Uterus (tissue), 4 donors: ENCODE measurements around the gene SLC35G6. TPM values are rescaled to one million over a fixed set of nuclear protein-coding genes. Genes with fewer than 3 reads are reported as not detected.

Experiments used
- DNase-seq, 2 donors: peaks; one replicate each; pipeline ENCODE4 v3.0.0-alpha.2; 2019 to 2020
- H3K27ac ChIP-seq, 2 donors: fragments of 200-600 bp; sonication (generic); 1 replicate in 1 of 2; 2 replicates in 1 of 2; pipeline ENCODE4 v1.5.1; 2016 to 2018
- H3K27me3 ChIP-seq, 2 donors: fragments of 200-600 bp; sonication (generic); one replicate each; pipeline ENCODE4 v1.5.1; 2018 to 2019; ENCODE audit warnings: control low read depth in 1 of 2
- H3K36me3 ChIP-seq, 2 donors: fragments of 200-600 bp; sonication (generic); one replicate each; pipeline ENCODE4 v1.5.1; 2019; ENCODE audit warnings: control low read depth in 1 of 2
- H3K4me1 ChIP-seq, 2 donors: fragments of 200-600 bp; sonication (generic); one replicate each; pipeline ENCODE4 v1.5.1; 2018 to 2019; ENCODE audit warnings: control low read depth in 1 of 2
- H3K4me3 ChIP-seq, 2 donors: fragments of 200-600 bp; sonication (generic); 1 replicate in 1 of 2; 2 replicates in 1 of 2; pipeline ENCODE4 v1.5.1; 2018 to 2019; ENCODE audit warnings: mild to moderate bottlenecking in 1 of 2
- H3K9me3 ChIP-seq, 2 donors: fragments of 200-600 bp; sonication (generic); one replicate each; pipeline ENCODE4 v1.5.1; 2019; ENCODE audit warnings: control low read depth in 1 of 2
- POLR2A ChIP-seq, 2 donors: fragments of 450-650 bp; IDR thresholded peaks; one replicate each; pipeline ENCODE4 v1.6.1; 2016; ENCODE audit warnings: antibody characterized with exemption in 2 of 2, mild to moderate bottlenecking in 1 of 2, moderate library complexity in 1 of 2
- intact Hi-C: fragments of 100-400 bp; cut with DNase I; formaldehyde crosslinking; loops from one replicate; pipeline ENCODE4 v1.15.1; 2023; ENCODE audit warnings: low total_unique reads
- total RNA-seq, 4 donors: library from RNA; depleted of rRNA in 3 of 4; stranded (reverse); fragments of >200 nt in 3 of 4; gene quantifications; one replicate each; pipeline versions ENCODE4 v1.1.0 to v1.2.4, GENCODE V29; 2014 to 2023
- TF ChIP-seq, protein P1 (sequence below), 4 experiments: fragments of 200-600 bp in 2 of 4; fragments of 450-650 bp in 2 of 4; sonication (generic) in 2 of 4; IDR thresholded peaks; one replicate each; pipeline ENCODE4 v1.5.1; 2016 to 2019; ENCODE audit warnings: antibody characterized with exemption in 4 of 4, mild to moderate bottlenecking in 2 of 4, moderate library complexity in 1 of 4
- donor health status: DM: yes; HTN: yes; CAD: no.

Gene SLC35G6
- total RNA-seq, 4 donors from 2014 or later: not detected

GRCh38 chr17:7476951-7477350 is 4.3 kb upstream of the SLC35G6 start:
- peak overlapping the region; percentile 99 to 100 for H3K27ac ChIP-seq
- no peaks in the 10 kb centered on the region for H3K27me3 ChIP-seq
- H3K4me1 ChIP-seq: peaks cover 0 to 4% of the 10 kb centered on the region in 2 donors
- H3K9me3 ChIP-seq: no peaks in the 10 kb centered on the region
- DNase-seq: no peak
- no peak for TF ChIP-seq POLR2A (IDR thresholded peaks at IDR 0.05)
- TF ChIP-seq, protein P1, sequence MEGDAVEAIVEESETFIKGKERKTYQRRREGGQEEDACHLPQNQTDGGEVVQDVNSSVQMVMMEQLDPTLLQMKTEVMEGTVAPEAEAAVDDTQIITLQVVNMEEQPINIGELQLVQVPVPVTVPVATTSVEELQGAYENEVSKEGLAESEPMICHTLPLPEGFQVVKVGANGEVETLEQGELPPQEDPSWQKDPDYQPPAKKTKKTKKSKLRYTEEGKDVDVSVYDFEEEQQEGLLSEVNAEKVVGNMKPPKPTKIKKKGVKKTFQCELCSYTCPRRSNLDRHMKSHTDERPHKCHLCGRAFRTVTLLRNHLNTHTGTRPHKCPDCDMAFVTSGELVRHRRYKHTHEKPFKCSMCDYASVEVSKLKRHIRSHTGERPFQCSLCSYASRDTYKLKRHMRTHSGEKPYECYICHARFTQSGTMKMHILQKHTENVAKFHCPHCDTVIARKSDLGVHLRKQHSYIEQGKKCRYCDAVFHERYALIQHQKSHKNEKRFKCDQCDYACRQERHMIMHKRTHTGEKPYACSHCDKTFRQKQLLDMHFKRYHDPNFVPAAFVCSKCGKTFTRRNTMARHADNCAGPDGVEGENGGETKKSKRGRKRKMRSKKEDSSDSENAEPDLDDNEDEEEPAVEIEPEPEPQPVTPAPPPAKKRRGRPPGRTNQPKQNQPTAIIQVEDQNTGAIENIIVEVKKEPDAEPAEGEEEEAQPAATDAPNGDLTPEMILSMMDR (IDR thresholded peaks at IDR 0.05): no peak
- no peaks in the 10 kb centered on the region for H3K36me3 ChIP-seq
- peak overlapping the region in 1 of 2 donors; percentile 95 for H3K4me3 ChIP-seq
- intact Hi-C loops: no loop called here

DNA sequence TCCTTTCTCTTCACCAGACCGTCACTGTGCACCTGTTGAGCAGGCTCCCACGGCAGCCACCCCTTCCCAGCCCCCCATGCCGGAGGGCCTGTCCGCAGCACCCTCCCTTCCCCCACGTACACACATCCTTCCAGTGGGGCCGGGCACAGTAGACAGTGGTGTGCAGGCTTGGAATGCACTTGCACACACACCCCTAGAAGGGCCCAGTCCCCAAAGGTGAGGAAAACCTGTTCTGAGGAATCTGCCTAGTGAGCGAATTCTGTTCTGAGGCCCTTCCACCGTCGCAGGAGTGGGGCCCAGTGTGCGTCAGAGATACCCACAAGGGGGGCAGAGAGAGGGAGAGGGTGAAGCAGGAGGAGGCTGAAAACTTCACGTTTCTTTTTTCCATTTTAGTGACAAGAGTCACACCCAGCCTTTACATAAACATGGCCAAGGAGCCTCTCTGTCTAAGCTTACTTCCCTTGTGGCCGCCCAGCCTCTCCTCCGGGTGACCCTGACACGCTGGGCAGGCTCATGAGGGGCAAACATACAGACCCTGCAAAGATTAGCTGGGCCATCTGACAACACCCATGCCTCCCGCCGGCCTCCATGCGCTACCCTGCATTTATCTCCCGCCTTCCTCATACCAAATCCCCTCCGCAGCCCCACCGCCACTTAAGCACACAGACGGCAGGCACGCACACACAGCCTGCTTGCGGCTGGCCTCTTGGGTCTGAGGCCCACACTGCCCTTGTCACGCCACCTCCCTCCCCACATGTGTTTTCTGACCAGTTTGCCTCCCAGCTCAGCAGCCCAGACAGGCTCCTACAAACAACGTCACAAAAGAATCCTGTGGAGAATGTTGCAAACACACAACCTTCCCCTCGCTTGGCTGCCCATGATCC is 3.6 kb upstream of the SLC35G6 start:
- H3K9me3 ChIP-seq: no peaks in the 10 kb centered on the region
- H3K36me3 ChIP-seq: no peaks in the 10 kb centered on the region
- peaks cover 0 to 4% of the 10 kb centered on the region in 2 donors for H3K4me1 ChIP-seq
- no peak for DNase-seq
- H3K27ac ChIP-seq: peak overlapping the region; percentile 99 to 100
- peak in 1 of 2 donors; percentile 32 for TF ChIP-seq POLR2A (IDR thresholded peaks at IDR 0.05)
- TF ChIP-seq, protein P1 (IDR thresholded peaks at IDR 0.05): no peak
- H3K4me3 ChIP-seq: peak overlapping the region; percentile 78 to 95
- intact Hi-C loops: no loop called here
- no peaks in the 10 kb centered on the region for H3K27me3 ChIP-seq

DNA sequence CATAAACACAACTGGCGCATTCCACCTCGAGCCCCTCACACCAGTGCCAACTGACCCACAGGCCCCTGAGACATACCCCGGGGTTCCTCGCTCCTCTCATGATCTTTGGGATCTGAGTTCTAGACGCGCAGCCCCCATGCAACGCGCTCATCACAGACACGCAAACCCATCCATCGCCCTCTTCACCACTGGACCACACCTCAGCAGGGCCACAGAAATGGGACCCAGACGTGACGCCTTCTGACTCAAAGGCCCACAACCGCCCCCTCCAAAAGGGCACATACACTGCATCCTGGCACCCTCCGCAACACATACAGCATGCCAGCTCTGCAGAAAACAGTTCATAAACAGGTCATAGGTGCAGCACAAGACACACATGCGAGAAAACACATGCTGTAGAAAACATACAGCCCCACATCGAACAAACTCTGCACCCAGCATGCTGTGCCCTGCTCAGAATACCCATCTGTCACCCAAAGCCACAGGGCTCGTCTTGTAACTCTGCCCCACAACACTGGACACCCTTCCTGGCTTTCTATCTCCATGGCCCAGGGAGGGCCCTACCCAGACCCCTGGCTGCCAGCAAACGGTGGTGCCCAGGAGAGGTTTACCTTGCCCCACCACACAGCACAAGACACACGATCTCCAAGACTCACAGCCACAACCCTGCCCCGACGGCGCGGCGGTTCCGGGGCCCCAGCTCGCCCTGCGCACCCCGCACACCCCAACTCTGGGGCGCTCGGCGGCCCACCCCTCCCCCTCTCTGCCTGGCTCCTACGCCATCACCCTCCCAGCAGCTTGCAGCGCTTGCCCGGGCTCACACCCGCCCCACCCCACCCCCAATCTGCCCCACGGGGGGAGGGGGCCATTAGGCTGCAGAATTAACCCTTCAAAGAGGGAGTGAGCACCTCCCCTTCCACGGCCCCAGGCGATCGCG is 2.7 kb upstream of the SLC35G6 start:
- Histone ChIP-seq H3K27ac (peak overlapping the region; percentile 99 to 100), H3K4me3 (peak overlapping the region; percentile 78 to 95), H3K36me3 (no peaks in the 10 kb centered on the region), H3K9me3 (no peaks in the 10 kb centered on the region), H3K4me1 (peaks cover 0 to 4% of the 10 kb centered on the region in 2 donors), H3K27me3 (no peaks in the 10 kb centered on the region)
- intact Hi-C loops: no loop called here
- peak; percentile 63 to 64 for DNase-seq
- TF ChIP-seq POLR2A (IDR thresholded peaks at IDR 0.05): peak in 1 of 2 donors; percentile 1
- TF ChIP-seq, protein P1 (IDR thresholded peaks at IDR 0.05): no peak

GRCh38 chr17:7479213-7480088 is 1.8 kb upstream of the SLC35G6 start, which contains the start of gene ZBTB4:
ZBTB4 (minus strand) TSS chr17:7479631; CDS start chr17:7466801, 12,830 bp downstream.
- peaks cover 0 to 4% of the 10 kb centered on the region in 2 donors for H3K4me1 ChIP-seq
- H3K4me3 ChIP-seq: peak within 1 kb of the TSS; percentile 78 to 95
- TF ChIP-seq POLR2A (IDR thresholded peaks at IDR 0.05): peak; percentile 52 to 87
- TF ChIP-seq, protein P1 (IDR thresholded peaks at IDR 0.05): no peak
- no peaks in the 10 kb centered on the region for H3K27me3 ChIP-seq
- intact Hi-C loops: loop anchor here (10.0 kb wide), 1 partner anchor 45 kb away; the partner anchor contains the start of genes FGF11 and TMEM102
- H3K36me3 ChIP-seq: no peaks in the 10 kb centered on the region
- peak within 1 kb of the TSS; percentile 99 to 100 for H3K27ac ChIP-seq
- DNase-seq: peak; percentile 58 to 75
- H3K9me3 ChIP-seq: no peaks in the 10 kb centered on the region
